ENCODE data around the gene NDUFV1.
"Not testable (repeated sequence)": the region's sequence is repeated elsewhere in the genome, so short reads cannot be mapped to it uniquely, and the experiment has no call there.

Gene NDUFV1

GRCh38 chr11:67611704-67612587 lies 5.2 kb downstream of the NDUFV1 start:
- DNase-seq = no peak

GRCh38 chr11:67612751-67613150 lies 6.0 kb downstream of the NDUFV1 start:
- no peak for DNase-seq

GRCh38 chr11:67613313-67613959 lies 6.7 kb downstream of the NDUFV1 start:
- no peak for DNase-seq

- peak in 1 of 2 experiments; percentile 47 for DNase-seq
These were observed 7.4 kb downstream of the NDUFV1 start for GRCh38 chr11:67613960-67614715.

- peak; percentile 26 to 41 for DNase-seq
These were observed 8.3 kb downstream of the NDUFV1 start for GRCh38 chr11:67614730-67615714.

- no peak for DNase-seq
These were observed 9.1 kb downstream of the NDUFV1 start for GRCh38 chr11:67615728-67616430.

GRCh38 chr11:67616431-67617242 lies 9.9 kb downstream of the NDUFV1 start:
- no peak for DNase-seq

GRCh38 chr11:67617243-67617953 lies 10.7 kb downstream of the NDUFV1 start:
- DNase-seq = no peak

GRCh38 chr11:67618901-67619659 lies 12.3 kb downstream of the NDUFV1 start:
- not testable (repeated sequence) for DNase-seq

GRCh38 chr11:67619683-67620618 lies 13.2 kb downstream of the NDUFV1 start:
- DNase-seq = not testable (repeated sequence)

- not testable (repeated sequence) for DNase-seq
These were observed 13.9 kb downstream of the NDUFV1 start for GRCh38 chr11:67620621-67621020.

GRCh38 chr11:67621928-67622327 lies 15.2 kb downstream of the NDUFV1 start:
- not testable (repeated sequence) for DNase-seq

GRCh38 chr11:67622905-67623304 lies 16.2 kb downstream of the NDUFV1 start:
- DNase-seq = not testable (repeated sequence)

- DNase-seq = not testable (repeated sequence)
These were observed 17.1 kb downstream of the NDUFV1 start for GRCh38 chr11:67623795-67624194.

- DNase-seq = not testable (repeated sequence)
These were observed 19.5 kb downstream of the NDUFV1 start for GRCh38 chr11:67626131-67626833.

GRCh38 chr11:67626970-67627369 lies 20.2 kb downstream of the NDUFV1 start:
- DNase-seq = no peak

- no peak for DNase-seq
These were observed 20.7 kb downstream of the NDUFV1 start for GRCh38 chr11:67627441-67627811.
